ENCODE measurements around the gene MAFF.

DNA sequence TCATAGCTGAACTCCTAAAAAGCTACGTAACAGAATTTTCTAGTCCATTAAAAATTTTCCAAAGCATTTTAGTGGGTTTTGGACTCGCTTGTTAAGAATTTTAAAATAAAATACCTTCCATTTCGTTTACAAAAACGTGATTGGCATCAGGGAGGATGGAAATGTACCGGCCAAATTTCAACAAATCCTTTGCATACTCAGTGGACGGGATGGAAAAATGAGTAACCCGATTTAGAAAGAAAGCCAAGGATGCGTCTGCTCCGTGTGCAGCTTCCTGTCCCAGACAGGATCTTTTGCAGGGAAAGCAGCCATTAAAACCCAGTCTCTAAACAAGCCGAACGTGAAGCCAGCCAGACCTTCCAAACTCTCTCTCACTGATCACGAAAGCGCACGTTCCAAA, 55.4 kb downstream of the MAFF start:
- TF ChIP-seq CTCF (IDR thresholded peaks at IDR 0.05) (no peak), TCF7L2 (IDR thresholded peaks at IDR 0.05; ENCODE audit: low read depth, low read length) (no peak), SIN3A (IDR thresholded peaks at IDR 0.05; ENCODE audit: borderline replicate concordance, insufficient read depth, low read depth, low read length) (no peak), POLR2AphosphoS5 (IDR thresholded peaks at IDR 0.05; ENCODE audit: low read depth, low read length) (no peak)

Measured in Panc1 (cell line).